Neural progenitor cell (in vitro differentiated cells): ENCODE data around the gene NALF2. TPM values are rescaled to one million over a fixed set of nuclear protein-coding genes. Genes with fewer than 3 reads are reported as not detected.

Source experiments
- DNase-seq: peaks from one replicate; pipeline ENCODE4 v3.0.0-alpha.2; 2016; ENCODE audit warnings: low spot score
- H2AFZ ChIP-seq: fragments of 200-600 bp; sonication (generic); replicated peaks from 2 replicates; pipeline ENCODE4 v1.6.1; 2016; ENCODE audit warnings: antibody characterized with exemption
- H3F3A ChIP-seq: fragments of 200-600 bp; sonication (generic); 2 replicates; pipeline ENCODE4 v1.6.1; 2016; ENCODE audit warnings: antibody characterized with exemption, low read depth
- H3K27ac ChIP-seq: fragments of 200-600 bp; sonication (generic); 2 replicates; pipeline ENCODE4 v1.5.1; 2016; ENCODE audit warnings: mild to moderate bottlenecking
- H3K27me3 ChIP-seq: fragments of 200-600 bp; sonication (generic); 2 replicates; pipeline ENCODE4 v1.6.1; 2016; ENCODE audit warnings: mild to moderate bottlenecking, moderate library complexity
- H3K36me3 ChIP-seq: fragments of 200-600 bp; sonication (generic); 2 replicates; pipeline ENCODE4 v1.5.1; 2016
- H3K4me1 ChIP-seq: fragments of 200-600 bp; sonication (generic); 2 replicates; pipeline ENCODE4 v1.6.1; 2016; ENCODE audit warnings: mixed run types
- H3K4me2 ChIP-seq: fragments of 200-600 bp; sonication (generic); 2 replicates; pipeline ENCODE4 v1.6.1; 2016
- H3K4me3 ChIP-seq: fragments of 200-600 bp; sonication (generic); 2 replicates; pipeline ENCODE4 v1.5.1; 2016
- H3K79me2 ChIP-seq: fragments of 200-600 bp; sonication (generic); 2 replicates; pipeline ENCODE4 v1.6.1; 2016; ENCODE audit warnings: low read depth
- H3K9ac ChIP-seq: fragments of 200-600 bp; sonication (generic); 2 replicates; pipeline ENCODE4 v1.6.1; 2016
- H3K9me3 ChIP-seq: fragments of 200-600 bp; sonication (generic); 2 replicates; pipeline ENCODE4 v1.5.1; 2016; ENCODE audit warnings: low read depth
- H4K20me1 ChIP-seq: fragments of 200-600 bp; sonication (generic); 2 replicates; pipeline ENCODE4 v1.6.1; 2016; ENCODE audit warnings: low read depth
- H3K27ac Mint-ChIP-seq: 3 replicates; pipeline ENCODE4 v1.8.0; 2021; ENCODE audit warnings: mixed read lengths
- H3K27me3 Mint-ChIP-seq: 2 replicates; pipeline ENCODE4 v1.8.0; 2022; ENCODE audit warnings: low read depth, mild to moderate bottlenecking, inconsistent platforms, moderate library complexity, mixed read lengths; ENCODE audit not compliant: insufficient read depth
- H3K36me3 Mint-ChIP-seq: 3 replicates; pipeline ENCODE4 v1.8.0; 2021; ENCODE audit warnings: mixed read lengths
- H3K4me1 Mint-ChIP-seq: 3 replicates; pipeline ENCODE4 v1.8.0; 2021; ENCODE audit warnings: mixed read lengths
- H3K4me3 Mint-ChIP-seq: 3 replicates; pipeline ENCODE4 v1.8.0; 2021; ENCODE audit warnings: mild to moderate bottlenecking, moderate library complexity, mixed read lengths
- H3K9me3 Mint-ChIP-seq: 3 replicates; pipeline ENCODE4 v1.8.0; 2020; ENCODE audit warnings: mixed read lengths
- EZH2 ChIP-seq: fragments of 200-600 bp; sonication (generic); IDR thresholded peaks from 2 replicates; pipeline ENCODE4 v1.6.1; 2017; ENCODE audit warnings: antibody characterized with exemption, mild to moderate bottlenecking, moderate library complexity
- EZH2phosphoT487 ChIP-seq: fragments of 200-600 bp; sonication (generic); IDR thresholded peaks from 2 replicates; pipeline ENCODE4 v1.6.1; 2017; ENCODE audit warnings: antibody characterized with exemption
- total RNA-seq: library from RNA; depleted of rRNA; stranded (reverse); fragments of >200 nt; gene quantifications from 2 replicates; pipeline ENCODE4 v1.2.3, GENCODE V29; 2015; ENCODE audit warnings: low replicate concordance
- TF ChIP-seq, protein P1 (sequence below): fragments of 200-600 bp; sonication (generic); IDR thresholded peaks from 2 replicates; pipeline ENCODE4 v1.5.1; 2017; ENCODE audit warnings: antibody characterized with exemption, mild to moderate bottlenecking

NALF2 gene
- total RNA-seq, 1 donor from 2014 or later, result 1.6 TPM

DNA sequence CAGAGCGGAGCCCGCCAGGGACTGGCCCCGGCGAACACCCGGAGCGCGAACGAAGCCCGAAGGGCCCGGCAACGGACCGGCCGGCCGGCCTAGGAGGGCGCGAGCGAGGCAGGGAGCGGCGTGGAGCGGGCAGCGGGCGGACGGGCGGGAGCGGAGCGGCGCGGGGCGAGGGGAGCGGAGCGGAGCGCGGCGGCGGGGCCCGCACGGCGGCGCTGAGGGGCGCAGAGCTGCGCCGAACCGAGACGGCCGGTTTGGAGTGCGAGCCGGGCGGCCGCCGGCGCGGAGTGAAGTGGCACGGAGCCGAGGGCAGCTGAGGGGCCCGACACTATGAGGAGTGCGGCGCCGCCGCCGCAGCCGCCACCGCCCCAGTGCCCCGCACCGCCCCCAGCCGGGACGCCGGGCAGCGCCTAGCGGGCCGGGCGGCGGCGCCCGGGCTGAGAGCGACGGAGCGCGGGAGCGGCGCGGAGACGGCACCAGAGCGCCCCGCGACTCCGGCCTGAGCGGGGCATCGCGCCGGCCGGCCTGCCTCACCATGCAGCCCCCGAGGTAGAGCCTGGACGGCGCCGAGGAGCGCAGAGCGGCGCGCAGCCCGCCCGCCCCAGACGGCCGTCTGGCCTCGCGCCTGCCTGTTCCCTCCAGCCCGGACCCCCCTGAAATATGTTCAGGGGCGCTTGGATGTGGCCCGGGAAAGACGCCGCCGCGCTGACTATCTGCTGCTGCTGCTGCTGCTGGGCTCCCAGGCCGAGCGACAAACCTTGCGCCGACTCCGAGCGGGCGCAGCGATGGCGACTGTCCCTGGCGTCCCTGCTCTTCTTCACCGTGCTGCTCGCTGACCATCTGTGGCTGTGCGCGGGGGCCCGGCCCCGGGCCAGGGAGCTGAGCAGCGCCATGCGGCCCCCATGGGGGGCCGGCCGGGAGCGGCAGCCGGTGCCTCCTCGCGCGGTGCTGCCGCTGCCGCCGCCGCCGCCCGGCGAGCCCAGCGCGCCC, 793 bp downstream of the NALF2 start:
- H3K27ac Mint-ChIP-seq, result no peak overlapping the region
- Histone ChIP-seq H3K4me2 (peak overlapping the region; percentile 81), H3K27ac (no peak overlapping the region), H3K4me1 (peaks cover 6% of the 10 kb centered on the region), H4K20me1 (peaks cover 15% of the 10 kb centered on the region), H3K4me3 (peak overlapping the region; percentile 70), H3K9me3 (no peaks in the 10 kb centered on the region), H3K27me3 (peaks cover 27% of the 10 kb centered on the region), H3K9ac (no peak overlapping the region), H3K79me2 (no peaks in the 10 kb centered on the region), H3F3A (peaks cover 13% of the 10 kb centered on the region), H3K36me3 (no peaks in the 10 kb centered on the region), H2AFZ (peak overlapping the region; percentile 89)
- TF ChIP-seq, protein P1, sequence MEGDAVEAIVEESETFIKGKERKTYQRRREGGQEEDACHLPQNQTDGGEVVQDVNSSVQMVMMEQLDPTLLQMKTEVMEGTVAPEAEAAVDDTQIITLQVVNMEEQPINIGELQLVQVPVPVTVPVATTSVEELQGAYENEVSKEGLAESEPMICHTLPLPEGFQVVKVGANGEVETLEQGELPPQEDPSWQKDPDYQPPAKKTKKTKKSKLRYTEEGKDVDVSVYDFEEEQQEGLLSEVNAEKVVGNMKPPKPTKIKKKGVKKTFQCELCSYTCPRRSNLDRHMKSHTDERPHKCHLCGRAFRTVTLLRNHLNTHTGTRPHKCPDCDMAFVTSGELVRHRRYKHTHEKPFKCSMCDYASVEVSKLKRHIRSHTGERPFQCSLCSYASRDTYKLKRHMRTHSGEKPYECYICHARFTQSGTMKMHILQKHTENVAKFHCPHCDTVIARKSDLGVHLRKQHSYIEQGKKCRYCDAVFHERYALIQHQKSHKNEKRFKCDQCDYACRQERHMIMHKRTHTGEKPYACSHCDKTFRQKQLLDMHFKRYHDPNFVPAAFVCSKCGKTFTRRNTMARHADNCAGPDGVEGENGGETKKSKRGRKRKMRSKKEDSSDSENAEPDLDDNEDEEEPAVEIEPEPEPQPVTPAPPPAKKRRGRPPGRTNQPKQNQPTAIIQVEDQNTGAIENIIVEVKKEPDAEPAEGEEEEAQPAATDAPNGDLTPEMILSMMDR, result no peak
- no peak for TF ChIP-seq EZH2phosphoT487
- TF ChIP-seq EZH2, result no peak
- H3K27me3 Mint-ChIP-seq, result peaks cover 9% of the 10 kb centered on the region
- H3K36me3 Mint-ChIP-seq, result no peaks in the 10 kb centered on the region
- H3K9me3 Mint-ChIP-seq, result peaks cover 8% of the 10 kb centered on the region
- peaks cover 14% of the 10 kb centered on the region for H3K4me1 Mint-ChIP-seq
- peak; percentile 55 for DNase-seq
- H3K4me3 Mint-ChIP-seq, result peak overlapping the region; percentile 90

DNA sequence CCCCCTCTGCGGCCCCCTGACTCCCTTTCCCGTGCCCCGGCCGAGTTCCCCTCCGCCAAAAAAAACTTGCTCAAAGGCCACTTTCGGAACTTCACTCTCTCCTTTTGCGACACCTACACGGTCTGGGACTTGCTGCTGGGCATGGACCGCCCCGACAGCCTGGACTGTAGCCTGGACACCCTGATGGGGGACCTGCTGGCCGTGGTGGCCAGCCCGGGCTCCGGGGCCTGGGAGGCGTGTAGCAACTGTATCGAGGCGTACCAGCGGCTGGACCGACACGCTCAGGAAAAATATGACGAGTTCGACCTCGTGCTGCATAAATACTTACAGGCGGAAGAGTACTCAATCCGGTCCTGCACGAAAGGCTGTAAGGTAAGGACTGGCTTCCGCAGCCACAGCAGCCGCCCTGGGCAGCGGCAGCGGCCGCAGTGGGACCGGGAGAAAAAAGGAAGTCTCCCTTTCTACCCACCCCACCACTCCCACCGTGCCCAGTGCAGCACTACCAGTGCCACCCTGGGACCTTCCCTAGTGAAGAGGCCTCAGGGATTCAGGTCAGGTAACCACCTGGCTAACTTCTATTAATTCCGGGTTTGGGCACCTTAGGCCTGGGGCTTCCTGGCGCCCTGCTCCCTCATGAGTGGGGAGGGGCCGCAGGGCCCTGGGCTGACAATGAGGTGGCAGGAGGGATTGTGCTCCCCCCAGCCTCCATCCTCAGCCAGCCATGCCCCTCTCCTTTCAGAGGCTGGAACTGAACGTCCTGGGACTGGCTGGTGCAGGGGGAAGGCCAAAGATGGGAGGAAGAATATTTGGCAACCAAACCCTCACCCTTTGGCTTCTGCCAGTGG, 1.9 kb downstream of the NALF2 start:
- Histone ChIP-seq H3K4me1 (peaks cover 3% of the 10 kb centered on the region), H3K9ac (no peak overlapping the region), H3K9me3 (no peaks in the 10 kb centered on the region), H3K36me3 (no peaks in the 10 kb centered on the region), H2AFZ (no peak overlapping the region), H3K27ac (no peak overlapping the region), H3K79me2 (no peaks in the 10 kb centered on the region), H3K4me3 (peak overlapping the region; percentile 70), H3K4me2 (peak overlapping the region; percentile 80), H4K20me1 (peaks cover 15% of the 10 kb centered on the region), H3F3A (peaks cover 13% of the 10 kb centered on the region), H3K27me3 (peaks cover 27% of the 10 kb centered on the region)
- H3K36me3 Mint-ChIP-seq, result no peaks in the 10 kb centered on the region
- peak; percentile 7 for DNase-seq
- no peak overlapping the region for H3K27ac Mint-ChIP-seq
- peaks cover 11% of the 10 kb centered on the region for H3K27me3 Mint-ChIP-seq
- peaks cover 14% of the 10 kb centered on the region for H3K4me1 Mint-ChIP-seq
- H3K4me3 Mint-ChIP-seq, result peak overlapping the region; percentile 91
- peaks cover 8% of the 10 kb centered on the region for H3K9me3 Mint-ChIP-seq
- TF ChIP-seq EZH2, result peak; percentile 63
- no peak for TF ChIP-seq EZH2phosphoT487

DNA sequence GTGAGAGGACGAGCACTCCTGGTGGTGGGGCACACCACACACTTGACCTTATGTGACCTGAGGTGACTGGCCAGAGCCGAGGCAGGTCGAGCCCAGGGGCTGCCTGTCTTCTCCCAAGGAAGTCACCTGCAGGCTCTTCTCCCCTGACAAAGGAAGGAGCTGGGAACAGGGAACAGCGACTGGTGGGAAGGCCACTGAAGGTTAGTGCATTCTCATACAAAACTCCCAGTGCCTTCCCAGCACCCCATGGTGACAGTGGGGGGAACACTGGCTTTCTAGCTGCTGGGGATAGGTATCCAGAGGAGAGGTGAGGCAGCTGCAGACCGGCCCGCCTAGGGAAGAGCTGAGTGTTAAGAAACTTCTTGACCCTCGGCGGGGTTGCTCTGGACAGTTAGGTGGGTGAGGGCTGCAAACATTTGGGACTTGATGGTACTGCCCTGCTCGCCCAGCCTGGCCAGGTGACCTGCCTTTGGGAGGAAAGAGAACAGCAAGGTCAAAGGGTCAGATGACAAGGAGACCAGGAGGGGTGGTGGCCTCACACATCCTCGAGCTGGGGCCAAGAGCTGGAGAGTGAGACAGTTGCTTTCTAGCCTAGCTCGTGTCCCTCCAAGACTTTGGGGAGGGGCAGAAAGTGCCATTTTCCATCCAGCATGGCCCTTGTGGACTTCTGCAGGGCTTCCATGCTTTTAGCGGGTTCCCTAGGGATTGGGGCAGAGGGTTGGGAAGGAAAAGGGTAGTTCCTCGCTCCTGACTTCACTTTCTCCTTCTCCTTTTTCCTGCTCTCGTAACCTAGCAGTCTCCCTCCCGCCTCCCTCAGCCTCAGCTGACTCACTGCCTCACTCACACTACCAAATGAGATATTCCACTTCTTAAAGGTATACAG, 2.7 kb downstream of the NALF2 start:
- Histone ChIP-seq H3K79me2 (no peaks in the 10 kb centered on the region), H3K27ac (no peak overlapping the region), H2AFZ (no peak overlapping the region), H3K9ac (no peak overlapping the region), H3K4me2 (no peak overlapping the region), H3K9me3 (no peaks in the 10 kb centered on the region), H3K36me3 (no peaks in the 10 kb centered on the region), H3K4me3 (peak overlapping the region; percentile 70), H3F3A (peaks cover 13% of the 10 kb centered on the region), H3K27me3 (peaks cover 27% of the 10 kb centered on the region), H3K4me1 (no peaks in the 10 kb centered on the region), H4K20me1 (peaks cover 15% of the 10 kb centered on the region)
- H3K27ac Mint-ChIP-seq, result no peak overlapping the region
- no peak for TF ChIP-seq EZH2
- H3K9me3 Mint-ChIP-seq, result peaks cover 8% of the 10 kb centered on the region
- peak overlapping the region; percentile 91 for H3K4me3 Mint-ChIP-seq
- H3K36me3 Mint-ChIP-seq, result no peaks in the 10 kb centered on the region
- peaks cover 14% of the 10 kb centered on the region for H3K4me1 Mint-ChIP-seq
- DNase-seq, result no peak
- peaks cover 12% of the 10 kb centered on the region for H3K27me3 Mint-ChIP-seq
